Gastrocnemius medialis (tissue), 4 donors: ENCODE measurements around the gene RNF212B.

Experiments
- CTCF ChIP-seq, 5 experiments: fragments of 450-650 bp in 3 of 5; fragments of 200-600 bp in 2 of 5; sonication (generic) in 2 of 5; IDR thresholded peaks in 4 of 5; conservative IDR thresholded peaks in 1 of 5; 1 replicate in 4 of 5; 2 replicates in 1 of 5; pipeline ENCODE4 v1.5.1; 2016 to 2019; ENCODE audit warnings: antibody characterized with exemption in 5 of 5, mild to moderate bottlenecking in 3 of 5, moderate library complexity in 3 of 5
- POLR2A ChIP-seq, 2 donors: fragments of 450-650 bp; IDR thresholded peaks; one replicate each; pipeline ENCODE4 v1.6.1; 2017; ENCODE audit warnings: antibody characterized with exemption in 2 of 2, mild to moderate bottlenecking in 2 of 2, moderate library complexity in 2 of 2

DNA sequence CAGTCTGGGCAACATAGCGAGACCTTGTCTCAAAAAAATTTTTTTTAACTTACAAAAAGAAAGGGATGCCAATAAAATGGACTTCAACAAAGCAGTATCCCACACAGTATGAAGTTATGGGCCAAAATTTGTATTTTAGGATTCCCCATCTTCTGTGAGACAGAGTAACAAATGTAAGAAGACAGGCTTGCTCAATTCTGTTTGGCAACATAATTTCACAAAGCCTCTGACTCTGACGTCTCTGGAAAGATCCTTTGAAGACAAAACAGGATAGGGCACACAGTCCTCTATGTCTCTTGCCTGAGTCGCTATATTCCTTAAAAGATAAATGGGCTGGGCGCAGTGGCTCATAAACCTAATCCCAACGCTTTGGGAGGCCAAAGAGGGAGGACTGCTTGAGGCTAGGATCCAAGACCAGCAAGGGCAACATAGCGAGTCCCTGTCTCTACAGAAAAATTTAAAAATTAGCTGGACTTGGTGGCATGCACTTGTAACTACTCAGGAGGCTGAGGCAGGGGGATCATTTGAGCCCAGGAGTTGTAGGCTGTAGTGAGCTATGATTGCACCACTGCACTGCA lies 49.3 kb downstream of the RNF212B start:
- TF ChIP-seq CTCF (IDR thresholded peaks at IDR 0.05 in 4 of 5, conservative IDR thresholded peaks at IDR 0.05 in 1 of 5) (no peak), POLR2A (IDR thresholded peaks at IDR 0.05) (no peak)
